ENCODE data around the gene LRRK2.

DNA sequence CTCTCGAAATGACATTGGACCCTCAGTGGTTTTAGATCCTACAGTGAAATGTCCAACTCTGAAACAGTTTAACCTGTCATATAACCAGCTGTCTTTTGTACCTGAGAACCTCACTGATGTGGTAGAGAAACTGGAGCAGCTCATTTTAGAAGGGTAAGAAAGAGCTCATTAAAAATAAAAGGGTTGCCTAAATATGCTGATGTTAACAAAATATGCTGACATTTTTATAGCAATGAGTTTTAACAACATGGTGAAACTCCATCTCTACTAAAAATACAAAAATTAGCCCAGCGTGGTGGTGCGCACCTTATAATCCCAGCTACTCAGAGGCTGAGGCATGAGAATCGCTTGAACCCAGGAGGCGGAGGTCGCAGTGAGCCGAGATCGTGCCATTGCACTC, 73.5 kb downstream of the LRRK2 start:
- no peak for TF ChIP-seq ETS1 (IDR thresholded peaks at IDR 0.05)
- no peak for TF ChIP-seq CTCF (conservative IDR thresholded peaks at IDR 0.05; ENCODE audit: low read depth in 2 of 2)
- TF ChIP-seq REST (IDR thresholded peaks at IDR 0.05; ENCODE audit: unreplicated experiment), result no peak
- TF ChIP-seq POLR2AphosphoS5 (IDR thresholded peaks at IDR 0.05; ENCODE audit: low read depth), result no peak
- no peak for TF ChIP-seq EZH2 (IDR thresholded peaks at IDR 0.05; ENCODE audit: low read depth, unreplicated experiment)
- no peak for TF ChIP-seq ZNF331 (CRISPR knock-in tag; IDR thresholded peaks at IDR 0.05; ENCODE audit: low read depth)
- no peak for TF ChIP-seq EZH2phosphoT487 (IDR thresholded peaks at IDR 0.05; ENCODE audit: unreplicated experiment)
- no peak for TF ChIP-seq NANOG (IDR thresholded peaks at IDR 0.05; ENCODE audit: borderline replicate concordance)
- no peak for TF ChIP-seq STAT1 (IDR thresholded peaks at IDR 0.05; ENCODE audit: unreplicated experiment)
- no peak for TF ChIP-seq JUNB (IDR thresholded peaks at IDR 0.05; ENCODE audit: unreplicated experiment)
- TF ChIP-seq CREB1 (CRISPR knock-in tag; IDR thresholded peaks at IDR 0.05; ENCODE audit: low read depth), result no peak
- no peak for TF ChIP-seq ZNF114 (CRISPR knock-in tag; IDR thresholded peaks at IDR 0.05)
- no peak for TF ChIP-seq ZNF462 (CRISPR knock-in tag; IDR thresholded peaks at IDR 0.05)

Data from GM23338 (cell line).